ENCODE results near the gene STX5.
"Not testable (repeated sequence)": the region's sequence is repeated elsewhere in the genome, so short reads cannot be mapped to it uniquely, and the experiment has no call there.

Gene STX5, protein sequence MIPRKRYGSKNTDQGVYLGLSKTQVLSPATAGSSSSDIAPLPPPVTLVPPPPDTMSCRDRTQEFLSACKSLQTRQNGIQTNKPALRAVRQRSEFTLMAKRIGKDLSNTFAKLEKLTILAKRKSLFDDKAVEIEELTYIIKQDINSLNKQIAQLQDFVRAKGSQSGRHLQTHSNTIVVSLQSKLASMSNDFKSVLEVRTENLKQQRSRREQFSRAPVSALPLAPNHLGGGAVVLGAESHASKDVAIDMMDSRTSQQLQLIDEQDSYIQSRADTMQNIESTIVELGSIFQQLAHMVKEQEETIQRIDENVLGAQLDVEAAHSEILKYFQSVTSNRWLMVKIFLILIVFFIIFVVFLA

GRCh38 chr11:62831520-62832335 lies at the start of gene STX5:
TSS of gene STX5 (minus strand) at chr11:62832051. CDS start at chr11:62831243, 808 bp downstream.
- DNase-seq (ENCODE audit: low read depth): peak; percentile 98

DNA sequence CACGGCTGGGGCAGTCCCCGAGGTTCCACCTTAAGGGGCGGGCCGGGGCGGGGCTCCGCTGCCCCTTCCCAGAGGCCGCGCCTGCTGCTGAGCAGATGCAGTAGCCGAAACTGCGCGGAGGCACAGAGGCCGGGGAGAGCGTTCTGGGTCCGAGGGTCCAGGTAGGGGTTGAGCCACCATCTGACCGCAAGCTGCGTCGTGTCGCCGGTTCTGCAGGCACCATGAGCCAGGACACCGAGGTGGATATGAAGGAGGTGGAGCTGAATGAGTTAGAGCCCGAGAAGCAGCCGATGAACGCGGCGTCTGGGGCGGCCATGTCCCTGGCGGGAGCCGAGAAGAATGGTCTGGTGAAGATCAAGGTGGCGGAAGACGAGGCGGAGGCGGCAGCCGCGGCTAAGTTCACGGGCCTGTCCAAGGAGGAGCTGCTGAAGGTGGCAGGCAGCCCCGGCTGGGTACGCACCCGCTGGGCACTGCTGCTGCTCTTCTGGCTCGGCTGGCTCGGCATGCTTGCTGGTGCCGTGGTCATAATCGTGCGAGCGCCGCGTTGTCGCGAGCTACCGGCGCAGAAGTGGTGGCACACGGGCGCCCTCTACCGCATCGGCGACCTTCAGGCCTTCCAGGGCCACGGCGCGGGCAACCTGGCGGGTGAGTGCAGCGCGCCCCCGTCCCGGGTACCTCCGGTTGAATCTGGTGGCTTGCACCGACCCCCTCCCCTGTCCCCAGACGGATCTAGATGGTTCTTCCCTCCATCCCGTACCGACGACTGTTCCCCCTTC lies 49.1 kb upstream of the STX5 start, which contains the start of gene SLC3A2:
SLC3A2 (plus strand) TSS at position 94 of the 776 bp plus-strand sequence; CDS start at position 222, 128 bp downstream.
- peak; percentile 91 for DNase-seq (ENCODE audit: low read depth)

DNA sequence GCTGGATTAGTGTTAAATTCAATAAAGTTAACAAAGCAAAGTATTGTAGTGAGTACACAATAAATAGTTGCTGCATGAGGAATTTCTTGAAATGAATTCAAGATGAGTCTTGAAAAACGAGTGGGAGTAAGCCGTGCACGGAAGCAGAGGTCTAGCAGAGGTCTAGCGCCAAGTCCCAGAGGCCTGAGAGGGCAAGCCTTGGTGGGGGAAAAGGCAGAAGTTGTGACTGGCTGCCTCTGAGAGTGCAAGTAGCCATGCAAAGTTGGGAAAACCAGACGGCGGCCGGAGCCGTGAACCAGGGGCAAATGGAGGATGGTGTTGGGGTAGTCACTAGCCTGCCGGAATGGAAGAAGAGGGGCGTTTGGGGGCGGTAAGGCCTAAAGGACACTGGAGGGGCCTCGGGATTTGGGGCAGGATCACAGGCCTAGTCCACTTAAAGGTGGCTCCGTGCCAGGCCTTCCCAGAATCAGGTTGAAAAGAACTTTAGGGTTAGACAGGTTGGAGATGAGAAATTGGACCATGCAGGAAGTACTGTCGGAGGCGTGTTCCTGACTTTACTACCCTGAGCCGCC lies 48.5 kb upstream of the STX5 start:
- peak; percentile 86 for DNase-seq (ENCODE audit: low read depth)

DNA sequence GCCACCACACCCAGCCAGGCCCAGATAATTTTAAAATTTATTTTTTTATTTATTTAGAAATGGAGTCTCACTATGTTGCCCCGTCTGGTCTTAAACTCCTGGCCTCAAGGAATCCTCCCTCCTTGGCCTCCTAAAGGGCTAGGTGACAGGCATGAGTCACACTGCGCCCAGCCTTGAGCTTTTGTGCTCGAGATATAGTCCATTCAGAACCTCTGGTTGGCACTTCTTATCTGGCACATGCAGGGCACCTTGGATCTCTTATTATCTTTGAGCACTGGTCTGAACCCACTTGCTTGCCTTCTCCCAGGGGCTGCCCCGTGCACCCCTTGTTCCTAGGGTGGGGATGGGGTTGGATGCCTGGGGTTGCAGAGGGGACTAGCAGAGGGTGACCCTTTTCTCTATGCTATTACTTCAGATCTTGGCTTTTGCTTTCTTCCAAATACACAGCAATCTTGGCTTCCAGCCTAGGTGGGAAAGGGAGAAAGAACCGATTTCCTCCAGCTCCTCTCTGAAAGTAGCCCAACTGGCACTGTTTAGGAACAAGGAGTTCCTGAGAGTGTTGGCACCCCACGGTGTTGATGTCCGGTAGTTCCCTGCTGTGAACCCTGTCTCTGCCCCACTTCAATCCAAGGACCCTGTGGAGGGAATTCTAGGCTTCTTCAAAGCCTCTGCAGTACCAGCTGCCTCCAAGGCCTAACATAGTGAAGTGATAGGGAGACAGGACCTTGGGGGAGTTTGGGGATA lies 47.6 kb upstream of the STX5 start:
- peak; percentile 19 for DNase-seq (ENCODE audit: low read depth)

DNA sequence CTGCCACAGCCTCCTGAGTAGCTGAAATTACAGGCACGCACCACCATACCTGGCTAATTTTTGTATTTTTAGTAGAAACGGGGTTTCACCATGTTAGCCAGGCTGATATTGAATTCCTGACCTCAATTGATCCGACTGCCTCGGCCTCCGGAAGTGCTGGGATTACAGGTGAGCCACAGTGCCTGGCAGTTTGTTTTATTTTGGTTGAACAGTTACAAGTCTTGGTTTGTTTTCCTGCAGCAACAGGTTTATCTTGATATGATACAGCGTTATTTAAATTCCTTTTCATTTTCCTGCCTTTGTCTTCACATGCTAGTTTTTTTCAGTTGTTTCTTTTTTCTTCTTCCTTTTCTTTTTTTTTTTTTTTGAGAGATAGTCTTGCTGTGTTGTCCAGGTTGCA lies 44.9 kb upstream of the STX5 start:
- DNase-seq (ENCODE audit: low read depth): no peak

DNA sequence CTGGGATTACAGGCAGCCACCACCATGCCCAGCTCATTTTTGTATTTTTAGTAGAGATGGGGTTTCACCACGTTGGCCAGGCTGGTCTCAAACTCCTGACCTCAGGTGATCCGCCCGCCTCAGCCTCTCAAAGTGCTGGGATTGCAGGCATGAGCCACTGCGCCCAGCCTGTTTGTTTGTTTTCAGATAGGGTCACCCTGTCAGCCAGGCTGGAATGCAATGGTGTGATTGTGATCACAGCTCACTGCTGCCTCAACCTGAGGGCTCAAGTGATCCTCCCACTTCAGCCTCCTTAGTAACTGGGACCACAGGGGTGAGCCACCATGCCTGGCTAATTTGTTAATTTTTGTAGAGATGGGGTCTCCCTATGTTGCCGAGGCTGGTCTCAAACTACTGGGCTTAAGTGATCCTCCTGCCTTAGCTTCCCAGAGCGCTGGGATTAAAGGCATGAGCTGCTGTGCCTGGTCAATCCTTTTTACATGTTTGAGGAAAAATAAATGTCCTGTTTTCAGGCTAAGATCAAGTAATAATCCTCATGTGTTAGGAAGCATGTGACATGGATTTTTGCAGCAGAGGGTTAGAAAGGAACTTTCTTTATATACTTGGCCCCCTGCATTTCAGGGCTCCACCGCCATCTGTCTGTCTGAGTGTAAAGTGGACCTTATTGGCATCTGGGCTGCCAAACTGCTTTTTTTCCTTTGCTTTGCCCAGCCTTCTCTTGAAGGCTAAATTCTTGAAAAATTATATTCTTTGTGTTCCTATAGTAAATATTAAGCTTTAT lies 44.0 kb upstream of the STX5 start:
- no peak for DNase-seq (ENCODE audit: low read depth)

- no peak for DNase-seq (ENCODE audit: low read depth)
These were observed 43.0 kb upstream of the STX5 start for GRCh38 chr11:62874851-62875250.

DNA sequence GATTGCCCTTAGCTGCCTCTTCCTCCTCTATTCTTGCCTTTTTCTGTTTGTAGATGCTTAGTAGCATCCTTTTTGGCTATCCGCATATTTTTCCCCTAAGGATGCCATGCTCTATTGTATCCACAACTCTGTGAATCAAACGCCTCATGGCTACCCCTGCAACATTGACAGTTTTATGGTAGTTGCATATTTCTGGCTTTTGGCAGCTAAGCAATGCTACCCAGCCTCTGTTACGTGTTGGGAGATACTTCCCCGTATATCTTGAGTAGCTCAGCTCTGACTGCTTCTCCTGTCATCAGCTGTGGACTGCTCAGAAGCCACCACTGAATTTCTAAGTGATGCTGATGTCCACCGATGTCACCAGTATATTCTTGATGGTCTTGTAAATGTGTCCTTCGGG lies 33.8 kb upstream of the STX5 start:
- peak; percentile 69 for DNase-seq (ENCODE audit: low read depth)

DNA sequence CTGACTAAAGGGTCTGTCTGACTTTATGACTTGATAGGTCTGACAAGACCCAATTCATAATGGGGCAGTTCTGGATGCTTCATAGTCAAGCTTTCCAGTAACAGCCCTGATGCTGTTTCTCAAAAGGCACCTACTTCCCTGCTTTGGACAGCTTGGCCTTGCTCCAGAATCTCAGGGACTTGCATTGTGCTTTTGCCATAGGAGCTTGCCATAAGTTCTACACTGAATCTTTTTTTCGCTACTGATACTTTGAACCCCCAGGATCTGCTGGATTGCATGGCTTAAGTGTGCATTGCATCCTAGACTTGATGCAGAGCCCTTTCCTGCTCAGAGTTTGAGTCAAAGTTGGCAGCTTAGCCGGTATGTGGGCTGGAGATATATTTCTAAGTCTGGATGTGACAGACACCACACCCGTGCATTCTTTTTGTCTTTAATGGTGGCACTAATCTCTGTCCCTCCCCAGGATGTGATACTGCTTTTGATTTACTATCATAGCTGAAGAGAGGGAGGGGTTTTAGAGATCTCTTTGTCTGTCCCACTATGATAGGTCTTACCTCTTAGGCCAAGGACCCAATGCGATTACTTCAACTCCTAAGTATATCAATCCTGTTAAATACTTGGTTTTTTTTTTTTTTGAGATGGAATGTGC lies 32.0 kb upstream of the STX5 start:
- DNase-seq (ENCODE audit: low read depth): no peak

DNA sequence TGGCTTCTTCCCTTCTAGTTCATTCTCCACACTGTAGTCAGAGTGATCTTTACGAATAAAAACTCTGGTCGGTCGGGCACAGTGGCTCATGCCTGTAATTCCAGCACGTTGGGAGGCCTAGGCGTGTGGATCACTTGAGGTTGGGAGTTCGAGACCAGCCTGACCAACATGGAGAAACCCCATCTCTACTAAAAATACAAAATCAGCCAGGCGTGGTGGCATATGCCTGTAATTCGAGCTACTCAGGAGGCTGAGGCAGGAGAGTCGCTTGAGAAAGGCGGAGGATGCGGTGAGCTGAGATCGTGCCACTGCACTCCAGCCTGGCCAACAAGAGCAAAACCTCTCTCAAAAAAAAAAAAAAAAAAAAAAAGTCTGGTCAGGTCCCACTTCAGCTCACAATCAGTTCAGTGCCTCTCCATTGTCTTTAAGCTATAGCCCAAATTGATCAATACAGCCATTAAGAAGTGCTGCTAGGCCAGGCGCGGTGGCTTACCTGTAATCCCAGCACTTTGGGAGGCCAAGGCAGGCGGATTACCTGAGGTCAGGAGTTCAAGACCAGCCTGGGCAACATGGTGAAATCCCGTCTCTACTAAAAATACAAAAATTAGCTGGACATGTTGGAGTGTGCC lies 29.8 kb upstream of the STX5 start:
- not testable (repeated sequence) for DNase-seq (ENCODE audit: low read depth)

DNA sequence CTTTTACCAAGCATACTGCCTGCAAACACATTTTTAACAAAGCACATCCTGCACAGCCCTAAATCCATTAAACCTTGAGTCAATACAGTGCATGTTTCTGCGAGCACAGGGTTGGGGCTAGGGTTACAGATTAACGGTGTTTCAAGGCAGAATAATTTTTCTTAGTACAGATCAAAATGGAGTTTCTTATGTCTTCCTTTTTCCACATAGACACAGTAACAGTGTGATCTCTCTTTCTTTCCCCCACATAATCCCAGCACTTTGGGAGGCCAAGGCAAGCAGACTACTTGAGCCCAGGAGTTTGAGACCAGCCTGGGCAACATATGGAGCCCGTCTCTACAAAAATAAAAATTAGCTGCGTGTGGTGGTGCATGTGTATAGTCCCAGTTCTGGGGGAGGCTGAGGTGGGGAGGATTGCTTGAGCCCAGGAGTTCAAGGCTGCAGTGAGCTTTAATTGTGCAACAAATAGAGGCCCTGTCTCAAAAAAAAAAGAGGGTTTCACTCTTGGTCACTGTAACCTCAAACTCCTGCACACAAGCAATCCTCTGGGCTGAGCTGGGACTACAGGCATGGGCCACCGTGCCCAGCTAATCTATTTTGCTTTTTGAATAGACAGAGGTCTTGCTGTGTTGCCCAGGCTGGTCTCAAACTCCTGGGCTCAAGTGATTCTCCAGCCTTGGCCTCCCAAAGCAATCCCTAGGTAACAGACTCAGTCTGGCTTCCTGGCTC lies 29.1 kb upstream of the STX5 start:
- DNase-seq (ENCODE audit: low read depth): no peak

GRCh38 chr11:62859281-62859703 lies 27.4 kb upstream of the STX5 start:
- not testable (repeated sequence) for DNase-seq (ENCODE audit: low read depth)

DNA sequence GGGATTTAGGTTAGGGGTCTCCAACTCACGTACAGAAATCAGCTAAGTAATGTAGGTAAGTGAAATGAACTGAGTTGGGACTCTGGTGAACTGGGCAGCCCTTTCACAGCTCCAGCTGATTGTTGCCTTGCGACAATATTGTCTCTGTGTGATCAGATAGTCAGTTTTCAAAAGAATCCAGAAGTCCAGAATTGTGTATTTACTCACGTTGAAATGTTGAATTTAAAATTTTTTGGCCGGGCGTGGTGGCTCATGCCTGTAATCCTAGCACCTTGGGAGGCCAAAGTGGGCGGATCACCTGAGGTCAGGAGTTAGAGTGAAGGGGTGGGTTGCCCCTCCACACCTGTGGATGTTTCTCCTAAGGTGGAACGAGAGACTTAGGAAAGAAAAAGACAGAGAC lies 26.4 kb upstream of the STX5 start:
- no peak for DNase-seq (ENCODE audit: low read depth)

GRCh38 chr11:62857541-62857982 lies 25.7 kb upstream of the STX5 start:
- no peak for DNase-seq (ENCODE audit: low read depth)

DNA sequence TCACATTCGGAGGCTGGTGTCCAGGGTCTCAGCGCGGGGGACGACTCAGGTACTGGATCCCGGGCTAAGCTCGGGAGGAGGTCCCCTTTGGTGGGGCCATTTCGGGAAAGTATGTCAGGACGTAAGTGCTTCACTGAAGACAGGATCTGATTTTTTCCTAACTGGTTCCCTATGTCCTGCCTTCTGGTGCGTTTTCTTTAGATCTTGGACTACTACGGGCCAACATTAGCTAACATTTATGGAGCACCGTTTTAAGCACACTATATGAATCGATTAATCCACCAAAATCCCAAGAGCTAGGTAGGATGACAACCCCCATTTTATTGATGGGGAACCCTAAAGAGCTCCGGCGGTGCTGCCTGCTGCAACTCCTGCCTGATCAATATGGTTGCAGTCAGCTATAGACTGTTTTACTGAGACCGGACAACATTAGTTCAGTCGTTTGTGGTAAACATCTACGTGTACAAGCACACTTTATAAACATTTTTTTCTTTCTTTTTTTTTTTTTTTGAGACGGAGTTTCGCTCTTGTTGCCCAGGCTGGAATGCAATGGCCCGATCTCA lies 24.6 kb upstream of the STX5 start:
- DNase-seq (ENCODE audit: low read depth): no peak

DNA sequence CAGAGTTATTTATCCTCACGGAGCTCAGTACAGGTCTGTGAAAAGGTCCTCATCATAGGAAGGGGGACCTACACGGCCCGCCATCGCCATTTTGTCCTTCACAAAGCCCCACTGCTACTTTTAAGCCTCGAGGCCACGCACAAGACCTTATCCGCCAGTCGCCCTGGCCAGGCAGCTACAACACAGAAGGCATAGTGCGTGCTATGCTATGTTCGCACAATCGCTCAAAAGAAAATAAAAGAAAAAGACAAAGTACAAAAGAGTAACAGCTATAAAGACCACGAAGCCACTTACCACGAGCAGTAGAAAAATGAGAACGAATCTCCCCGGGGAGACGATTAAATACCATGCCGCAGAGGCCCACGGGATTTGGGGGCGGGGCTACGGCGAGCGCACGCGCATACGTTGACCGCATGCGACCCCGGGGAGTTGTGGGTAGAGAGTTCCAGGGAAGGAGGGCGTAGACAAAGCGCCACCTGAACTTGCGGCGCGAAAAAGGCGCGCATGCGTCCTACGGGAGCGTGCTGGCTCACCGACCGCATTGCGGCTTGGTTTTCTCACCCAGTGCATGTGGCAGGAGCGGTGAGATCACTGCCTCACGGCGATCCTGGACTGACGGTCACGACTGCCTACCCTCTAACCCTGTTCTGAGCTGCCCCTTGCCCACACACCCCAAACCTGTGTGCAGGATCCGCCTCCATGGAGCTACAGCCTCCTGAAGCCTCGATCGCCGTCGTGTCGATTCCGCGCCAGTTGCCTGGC lies 23.9 kb upstream of the STX5 start:
- DNase-seq (ENCODE audit: low read depth): peak; percentile 98

DNA sequence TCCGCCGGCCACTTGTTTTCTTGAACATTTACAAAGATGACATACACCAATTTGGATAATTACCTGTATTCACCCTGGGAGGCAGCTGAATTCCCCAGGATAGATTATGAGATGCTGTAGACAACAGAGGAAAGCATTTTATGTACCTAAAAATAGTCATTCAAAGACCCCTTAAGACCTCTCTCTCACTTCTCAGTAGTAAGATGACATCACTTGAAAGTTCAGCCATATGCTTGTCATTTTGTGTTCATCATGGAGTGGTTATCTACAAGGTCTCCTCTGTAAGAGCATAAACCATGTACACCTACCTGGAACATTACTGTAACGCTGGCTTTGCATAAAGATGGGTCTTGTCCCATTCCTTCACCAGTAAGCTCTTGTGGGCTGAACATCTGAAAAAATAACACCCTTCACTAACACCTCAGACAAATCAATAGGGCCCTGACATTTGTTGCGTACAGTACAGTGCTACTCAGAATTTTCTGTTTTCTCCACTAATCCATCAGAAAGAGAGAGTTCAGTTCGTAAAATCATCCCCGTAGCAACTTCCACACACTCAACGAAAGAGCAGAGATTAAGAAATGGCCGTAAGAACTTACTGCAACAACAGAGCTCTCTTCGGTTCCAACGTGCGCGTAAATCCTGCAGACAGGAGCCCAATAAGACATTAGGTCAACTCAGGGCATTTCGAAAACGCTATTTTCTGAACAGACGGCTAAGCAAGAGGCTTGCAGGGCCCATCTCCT lies 23.1 kb upstream of the STX5 start:
- no peak for DNase-seq (ENCODE audit: low read depth)

Measured in EH (cell line).